ENCODE data around the gene IDH3B. TPM values are rescaled to one million over a fixed set of nuclear protein-coding genes. Genes with fewer than 3 reads are reported as not detected.

IDH3B gene
- total and polyA plus RNA-seq, 2 of the 13 experiments (the other 11 are each of a cell fraction or from before 2014, with no cell fraction given) = 215 to 254 TPM

GRCh38 chr20:2658414-2659354 lies 5.3 kb downstream of the IDH3B start (continued):
- TF ChIP-seq ZBTB40 (IDR thresholded peaks at IDR 0.05) (no peak), ZBTB40 (CRISPR knock-in tag; IDR thresholded peaks at IDR 0.05) (peak; percentile 49; the same call in 1 of the 2 replicates), ZBTB39 (CRISPR knock-in tag; IDR thresholded peaks at IDR 0.05) (no peak), GABPA (IDR thresholded peaks at IDR 0.05; ENCODE audit: low read depth, low read length) (no peak), GABPA (CRISPR knock-in tag; IDR thresholded peaks at IDR 0.05; ENCODE audit: low read depth) (0 out of 2 replicates have a peak, but pooled peaks have one; percentile 7), MTA3 (CRISPR knock-in tag; IDR thresholded peaks at IDR 0.05) (no peak), POLR2A (IDR thresholded peaks at IDR 0.05; ENCODE audit: insufficient read depth in 1 of 2, low read depth in 2 of 2, low read length in 2 of 2) (peak; percentile 56 to 72; a peak in 3 of 4 replicates), NFIC (IDR thresholded peaks at IDR 0.05; ENCODE audit: low read length) (0 out of 2 replicates have a peak, but pooled peaks have one; percentile 22), ZBTB7A (CRISPR knock-in tag; IDR thresholded peaks at IDR 0.05) (0 out of 2 replicates have a peak, but pooled peaks have one; percentile 8), JUNB (CRISPR knock-in tag; IDR thresholded peaks at IDR 0.05; ENCODE audit: borderline replicate concordance) (peak; percentile 58; the same call in 1 of the 2 replicates), ZNF383 (CRISPR knock-in tag; IDR thresholded peaks at IDR 0.05; ENCODE audit: borderline replicate concordance) (no peak), AKAP8 (CRISPR knock-in tag; IDR thresholded peaks at IDR 0.05) (peak; percentile 58; the same call in 1 of the 2 replicates), ZNF101 (CRISPR knock-in tag; IDR thresholded peaks at IDR 0.05; ENCODE audit: borderline replicate concordance, low read depth) (0 out of 2 replicates have a peak, but pooled peaks have one; percentile 34), USF2 (IDR thresholded peaks at IDR 0.05; ENCODE audit: low read depth, low read length) (0 out of 2 replicates have a peak, but pooled peaks have one; percentile 20), USF2 (CRISPR knock-in tag; IDR thresholded peaks at IDR 0.05; ENCODE audit: borderline replicate concordance) (no peak)

Data from HepG2 (cell line).